K562 (cell line): Measurements from ENCODE around the gene CD248. TPM values are rescaled to one million over a fixed set of nuclear protein-coding genes. Genes with fewer than 3 reads are reported as not detected.

Experiments used
- ARID1B ChIP-seq: fragments of 450-650 bp; IDR thresholded peaks from 2 replicates; pipeline ENCODE4 v1.6.1; 2016; ENCODE audit warnings: antibody characterized with exemption, mild to moderate bottlenecking, inconsistent platforms
- ATF1 ChIP-seq, 2 experiments: fragments of 450-650 bp in 1 of 2; IDR thresholded peaks; 2 replicates each; pipeline ENCODE4 v1.6.1; 2016; ENCODE audit warnings: missing compliant biosample characterization in 1 of 2, missing genetic modification characterization in 1 of 2
- CBFB ChIP-seq: sonication (generic); formaldehyde crosslinking; IDR thresholded peaks from 2 replicates; pipeline ENCODE4 v1.4.0; 2020; ENCODE audit warnings: mild to moderate bottlenecking, missing genetic modification reagents
- CBX5 ChIP-seq: IDR thresholded peaks from 2 replicates; pipeline ENCODE4 v1.6.1; 2014; ENCODE audit warnings: low read depth, borderline replicate concordance
- DDX20 ChIP-seq: fragments of 450-650 bp; IDR thresholded peaks from 2 replicates; pipeline ENCODE4 v1.6.1; 2016; ENCODE audit warnings: missing genetic modification characterization, low read depth, mild to moderate bottlenecking, missing compliant biosample characterization, moderate library complexity
- GATA2 ChIP-seq: sonication (generic); formaldehyde crosslinking; IDR thresholded peaks from 2 replicates; pipeline ENCODE4 v1.4.0; 2020; ENCODE audit warnings: mild to moderate bottlenecking, missing genetic modification reagents
- GATAD2A ChIP-seq: fragments of 450-650 bp; IDR thresholded peaks from 2 replicates; pipeline ENCODE4 v1.6.1; 2017
- HMG20A ChIP-seq: fragments of 450-650 bp; formaldehyde crosslinking; conservative IDR thresholded peaks from 2 replicates; pipeline ENCODE4 v1.4.0; 2020; ENCODE audit warnings: mild to moderate bottlenecking, mixed read lengths
- KAT8 ChIP-seq: fragments of 450-650 bp; IDR thresholded peaks from 2 replicates; pipeline ENCODE4 v1.6.1; 2016; ENCODE audit warnings: low read depth, mild to moderate bottlenecking
- KLF16 ChIP-seq: IDR thresholded peaks from 2 replicates; pipeline ENCODE4 v1.6.1; 2016; ENCODE audit warnings: antibody characterized with exemption
- MLX ChIP-seq, 2 experiments: fragments of 450-650 bp in 1 of 2; sonication (generic) in 1 of 2; formaldehyde crosslinking; conservative IDR thresholded peaks; 2 replicates each; pipeline versions ENCODE4 v1.4.0 to v1.8.1; 2020 to 2022; ENCODE audit warnings: mild to moderate bottlenecking in 1 of 2, missing genetic modification reagents in 1 of 2
- MTA1 ChIP-seq: fragments of 450-650 bp; IDR thresholded peaks from 2 replicates; pipeline ENCODE4 v1.6.1; 2017; ENCODE audit warnings: borderline replicate concordance
- NBN ChIP-seq: fragments of 450-650 bp; IDR thresholded peaks from 2 replicates; pipeline ENCODE4 v1.6.1; 2016; ENCODE audit warnings: low read depth, mild to moderate bottlenecking
- NELFE ChIP-seq: IDR thresholded peaks from 2 replicates; pipeline ENCODE4 v1.6.1; 2011; ENCODE audit warnings: mild to moderate bottlenecking; ENCODE audit not compliant: insufficient read depth, insufficient read length
- NFIC ChIP-seq: fragments of 450-650 bp; IDR thresholded peaks from 2 replicates; pipeline ENCODE4 v1.6.1; 2017; ENCODE audit warnings: mild to moderate bottlenecking, inconsistent platforms
- POLR2H ChIP-seq: IDR thresholded peaks from 2 replicates; pipeline ENCODE4 v1.6.1; 2016; ENCODE audit warnings: missing genetic modification characterization, low read depth, mild to moderate bottlenecking, control low read depth, missing compliant biosample characterization, moderate library complexity
- POLR3G ChIP-seq: IDR thresholded peaks from 2 replicates; pipeline ENCODE4 v1.6.1; 2011; ENCODE audit not compliant: insufficient read length, insufficient replicate concordance; ENCODE audit errors: extremely low read depth
- SETDB1 ChIP-seq: IDR thresholded peaks from one replicate; pipeline ENCODE4 v1.6.1; 2012; ENCODE audit warnings: low read length, control low read depth, inconsistent platforms
- SIX5 ChIP-seq, 2 experiments: IDR thresholded peaks; 2 replicates each; pipeline ENCODE4 v1.6.1; 2011; ENCODE audit warnings: low read length in 2 of 2, borderline replicate concordance in 1 of 2, low read depth in 1 of 2, mild to moderate bottlenecking in 1 of 2, moderate library complexity in 1 of 2; ENCODE audit not compliant: insufficient read depth in 1 of 2
- SRSF9 ChIP-seq: fragments of 200-400 bp; formaldehyde crosslinking; IDR thresholded peaks from 2 replicates; pipeline ENCODE4 v1.6.1; 2017; ENCODE audit warnings: low read depth, low read length, borderline replicate concordance
- TEAD1 ChIP-seq, 2 experiments: fragments of 450-650 bp in 1 of 2; sonication (generic) in 1 of 2; formaldehyde crosslinking; IDR thresholded peaks; 2 replicates each; pipeline versions ENCODE4 v1.4.0 to v1.8.0; 2020 to 2022; ENCODE audit warnings: mild to moderate bottlenecking in 2 of 2, missing genetic modification reagents in 1 of 2
- ZC3H11A ChIP-seq: IDR thresholded peaks from 2 replicates; pipeline ENCODE4 v1.6.1; 2012; ENCODE audit warnings: low read depth, low read length, improper control_type of control experiment
- ZC3H4 ChIP-seq: sonication (generic); formaldehyde crosslinking; IDR thresholded peaks from 2 replicates; pipeline ENCODE4 v1.9.0; 2021; ENCODE audit warnings: missing genetic modification reagents, borderline replicate concordance
- ZNF282 ChIP-seq: sonication (generic); formaldehyde crosslinking; IDR thresholded peaks from 2 replicates; pipeline ENCODE4 v1.8.1; 2023; ENCODE audit warnings: missing genetic modification reagents
- ZNF311 ChIP-seq: fragments of 250-450 bp; sonication (Bioruptor Pico); IDR thresholded peaks from 2 replicates; pipeline ENCODE4 v1.4.0; 2020; ENCODE audit warnings: mild to moderate bottlenecking, moderate library complexity
- polyA plus RNA-seq, 8 experiments: library from polyadenylated mRNA; depleted of rRNA in 4 of 8; stranded (reverse) in 5 of 8; unstranded in 3 of 8; fragments of >200 nt; fragmentation: Nextera tagmentation in 2 of 8; fragmentation: Illumina TruSeq in 1 of 8; extraction: Ambion mirVana in 2 of 8; extraction: Trizol in 1 of 8; gene quantifications; 2 replicates each; pipeline versions ENCODE4 v1.2.1 to v1.2.3, GENCODE V29; 2011 to 2014; ENCODE audit warnings: inconsistent platforms in 1 of 8, missing spikeins in 1 of 8
- total RNA-seq, 7 experiments: library from RNA; depleted of rRNA in 6 of 7; stranded (reverse); fragments of >200 nt in 6 of 7; fragmentation: Illumina TruSeq in 2 of 7; extraction: Trizol in 2 of 7; gene quantifications; 2 replicates each; pipeline versions ENCODE4 v1.2.1 to v1.2.3, GENCODE V29; 2011 to 2021; ENCODE audit warnings: low replicate concordance in 1 of 7
- TF ChIP-seq, protein P1 (sequence below): IDR thresholded peaks from 2 replicates; pipeline ENCODE4 v1.6.1; 2014; ENCODE audit warnings: antibody characterized with exemption
- TF ChIP-seq, protein P2 (sequence below): fragments of 450-650 bp; formaldehyde crosslinking; IDR thresholded peaks from 2 replicates; pipeline ENCODE4 v1.4.0; 2022; ENCODE audit warnings: mild to moderate bottlenecking, moderate library complexity

Gene CD248
- total and polyA plus RNA-seq, 9 of the 15 experiments (the other 6 are each of a cell fraction or from before 2014, with no cell fraction given): 0.09 TPM; not detected in 8

- no peak for TF ChIP-seq ATF1 (CRISPR knock-in tag; IDR thresholded peaks at IDR 0.05)
- TF ChIP-seq ATF1 (tag; IDR thresholded peaks at IDR 0.05): 0 out of 2 replicates have a peak, but pooled peaks have one; percentile 22
- TF ChIP-seq GATA2 (CRISPR knock-in tag): no peak
- TF ChIP-seq TEAD1 (CRISPR knock-in tag; IDR thresholded peaks at IDR 0.05): 0 out of 4 replicates have a peak, but pooled peaks of 1 of the 2 experiments have one; percentile 19
- TF ChIP-seq, protein P1, sequence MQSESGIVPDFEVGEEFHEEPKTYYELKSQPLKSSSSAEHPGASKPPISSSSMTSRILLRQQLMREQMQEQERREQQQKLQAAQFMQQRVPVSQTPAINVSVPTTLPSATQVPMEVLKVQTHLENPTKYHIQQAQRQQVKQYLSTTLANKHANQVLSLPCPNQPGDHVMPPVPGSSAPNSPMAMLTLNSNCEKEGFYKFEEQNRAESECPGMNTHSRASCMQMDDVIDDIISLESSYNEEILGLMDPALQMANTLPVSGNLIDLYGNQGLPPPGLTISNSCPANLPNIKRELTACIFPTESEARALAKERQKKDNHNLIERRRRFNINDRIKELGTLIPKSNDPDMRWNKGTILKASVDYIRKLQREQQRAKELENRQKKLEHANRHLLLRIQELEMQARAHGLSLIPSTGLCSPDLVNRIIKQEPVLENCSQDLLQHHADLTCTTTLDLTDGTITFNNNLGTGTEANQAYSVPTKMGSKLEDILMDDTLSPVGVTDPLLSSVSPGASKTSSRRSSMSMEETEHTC: no peak
- TF ChIP-seq NBN: no peak
- TF ChIP-seq, protein P2, sequence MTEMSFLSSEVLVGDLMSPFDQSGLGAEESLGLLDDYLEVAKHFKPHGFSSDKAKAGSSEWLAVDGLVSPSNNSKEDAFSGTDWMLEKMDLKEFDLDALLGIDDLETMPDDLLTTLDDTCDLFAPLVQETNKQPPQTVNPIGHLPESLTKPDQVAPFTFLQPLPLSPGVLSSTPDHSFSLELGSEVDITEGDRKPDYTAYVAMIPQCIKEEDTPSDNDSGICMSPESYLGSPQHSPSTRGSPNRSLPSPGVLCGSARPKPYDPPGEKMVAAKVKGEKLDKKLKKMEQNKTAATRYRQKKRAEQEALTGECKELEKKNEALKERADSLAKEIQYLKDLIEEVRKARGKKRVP (CRISPR knock-in tag): no peak
- no peak for TF ChIP-seq CBX5
- no peak for TF ChIP-seq DDX20 (tag)
- no peak for TF ChIP-seq NELFE
- TF ChIP-seq GATAD2A: no peak
- TF ChIP-seq KAT8: no peak
- TF ChIP-seq HMG20A (CRISPR knock-in tag): no peak
- TF ChIP-seq ZC3H4 (CRISPR knock-in tag): no peak
- no peak for TF ChIP-seq ZNF282 (CRISPR knock-in tag)
- no peak for TF ChIP-seq POLR3G
- TF ChIP-seq POLR2H (tag): no peak
- TF ChIP-seq ARID1B: no peak
- TF ChIP-seq KLF16: no peak
- TF ChIP-seq MTA1: 0 out of 2 replicates have a peak, but pooled peaks have one; percentile 21
- no peak for TF ChIP-seq SETDB1
- TF ChIP-seq SIX5 (IDR thresholded peaks at IDR 0.05; ENCODE audit: borderline replicate concordance in 1 of 2, insufficient read depth in 1 of 2, low read depth in 1 of 2, low read length in 2 of 2): no peak
- no peak for TF ChIP-seq ZNF311 (CRISPR knock-in tag)
- TF ChIP-seq CBFB (CRISPR knock-in tag): peak; percentile 87; the same call in 1 of the 2 replicates
- TF ChIP-seq MLX (CRISPR knock-in tag; conservative IDR thresholded peaks at IDR 0.05): no peak
- no peak for TF ChIP-seq SRSF9
- no peak for TF ChIP-seq ZC3H11A
- TF ChIP-seq NFIC: no peak
Measured at GRCh38 chr11:66336234-66337102, 19.6 kb upstream of the CD248 start, which contains the start of gene RIN1 (continued).
